AG04450 (cell line): ENCODE measurements around the gene EID2B. TPM values are rescaled to one million over a fixed set of nuclear protein-coding genes. Genes with fewer than 3 reads are reported as not detected.

Experiments used
- CTCF ChIA-PET: fragments of 300-600, 350-600 bp; formaldehyde crosslinking; extraction: SDS; loops from one replicate; lab custom pipeline; 2022; ENCODE audit warnings: antibody characterized with exemption, inconsistent platforms; lab: Charles Lee
- POLR2A ChIA-PET: fragments of 350-600 bp; formaldehyde crosslinking; extraction: SDS; loops from one replicate; lab custom pipeline; 2021; ENCODE audit warnings: antibody characterized with exemption, inconsistent platforms; lab: Yijun Ruan, JAX
- DNase-seq: peaks from one replicate; pipeline ENCODE4 v3.0.0-alpha.2; 2011; ENCODE audit warnings: low read depth, low spot score
- H3K27ac ChIP-seq: one replicate; pipeline ENCODE4 v1.5.1; 2012; ENCODE audit warnings: low read depth, low read length, control low read depth
- H3K27me3 ChIP-seq: one replicate; pipeline ENCODE4 v1.6.0; 2012; ENCODE audit warnings: low read length; ENCODE audit not compliant: control insufficient read depth, insufficient read depth
- H3K4me3 ChIP-seq: 2 replicates; pipeline ENCODE4 v1.5.1; 2011; ENCODE audit warnings: mild to moderate bottlenecking, low read depth, low read length, control low read depth
- H3K9me3 ChIP-seq: 2 replicates; pipeline ENCODE4 v1.5.1; 2012; ENCODE audit warnings: low read length; ENCODE audit not compliant: control insufficient read depth, insufficient read depth
- CTCF ChIP-seq: IDR thresholded peaks from 2 replicates; pipeline ENCODE4 v1.5.1; 2011; ENCODE audit warnings: low read depth, low read length, control low read depth, inconsistent platforms
- polyA plus RNA-seq: library from polyadenylated mRNA; depleted of rRNA; stranded (reverse); fragments of >200 nt; gene quantifications from 2 replicates; pipeline ENCODE4 v1.2.3, GENCODE V29; 2011

Gene EID2B
- polyA plus RNA-seq, 1 experiment, result 3.1 TPM

- no peak for TF ChIP-seq CTCF
- ChIA-PET POLR2A (interaction anchor here (1.6 kb wide), 1 partner anchor 63 kb away, joined by 8 read pairs; the partner anchor contains the start of gene RPS16), CTCF (interaction anchor here (0.6 to 1.9 kb wide), 3 partner anchors 35 to 59 kb away, joined by 3 to 10 read pairs (median 4); partner anchors contain the start of gene EID2)
- peak within 1 kb of the TSS; percentile 39 for H3K4me3 ChIP-seq
- no peak for DNase-seq
- H3K27ac ChIP-seq, result no peak within 1 kb of the TSS
- peaks cover 43% of the 10 kb centered on the region for H3K27me3 ChIP-seq
- peaks cover 3% of the 10 kb centered on the region; the same call in 1 of the 2 replicates for H3K9me3 ChIP-seq
These were observed 33.6 kb downstream of the EID2B start, which contains the start of gene DLL3 for GRCh38 chr19:39498798-39499642. Gene DLL3, plus strand, starts transcription at chr19:39498947. Its CDS starts 28 bp downstream, at chr19:39498975.

DNA sequence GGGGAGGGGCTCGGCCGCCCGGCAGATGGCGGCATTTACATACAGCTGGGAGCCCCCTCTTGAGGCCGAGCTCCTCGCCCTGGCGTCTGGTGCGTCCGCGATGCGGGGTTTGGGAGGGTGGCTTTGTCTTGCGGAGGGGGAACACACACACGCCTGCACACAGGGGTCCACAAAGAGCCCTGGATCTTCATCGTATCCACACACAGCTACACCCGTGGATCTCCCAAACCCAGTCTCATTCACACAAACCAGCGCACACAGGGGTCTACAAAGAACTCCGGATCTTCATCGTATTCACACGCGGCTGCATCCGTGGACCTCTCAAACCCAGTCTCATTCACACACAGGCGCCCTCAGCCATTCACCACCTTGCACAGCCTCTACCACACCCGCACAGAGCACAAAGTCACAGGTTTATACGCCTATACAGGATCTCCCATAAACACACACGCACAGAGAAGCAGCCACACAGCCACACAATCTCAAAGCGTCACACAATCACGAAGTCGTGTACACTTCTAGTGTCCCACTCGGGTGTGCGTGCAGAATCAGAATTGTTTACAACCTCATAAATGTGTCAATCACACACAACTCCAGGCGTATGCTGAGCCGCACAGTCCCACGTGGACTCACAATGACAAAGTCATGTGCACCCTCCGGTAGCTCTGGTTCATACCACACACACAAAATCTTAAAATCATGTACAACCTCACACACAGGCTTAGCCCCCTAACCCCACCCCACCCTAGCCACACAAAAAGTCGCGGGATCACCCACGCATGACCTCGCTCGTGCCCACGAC lies 34.5 kb downstream of the EID2B start:
- H3K27me3 ChIP-seq, result peaks cover 38% of the 10 kb centered on the region
- peak overlapping the region; percentile 39 for H3K4me3 ChIP-seq
- H3K27ac ChIP-seq, result no peak overlapping the region
- peak; percentile 46 for TF ChIP-seq CTCF
- ChIA-PET CTCF (interaction anchor here (0.6 to 1.9 kb wide), 6 partner anchors 17 to 58 kb away, joined by 3 to 15 read pairs (median 4); partner anchors contain the start of genes EID2, EID2B and SELENOV), POLR2A (interaction anchor here (1.6 kb wide), 1 partner anchor 62 kb away, joined by 8 read pairs; the partner anchor contains the start of gene RPS16)
- H3K9me3 ChIP-seq, result peaks cover 3% of the 10 kb centered on the region; the same call in 1 of the 2 replicates
- DNase-seq, result no peak

- CTCF ChIA-PET, result interaction anchor here (1.2 to 1.9 kb wide), 4 partner anchors 18 to 57 kb away, joined by 4 to 15 read pairs (median 4); partner anchors contain the start of genes EID2B and SELENOV
- TF ChIP-seq CTCF, result no peak
- H3K4me3 ChIP-seq, result no peak overlapping the region
- peaks cover 38% of the 10 kb centered on the region for H3K27me3 ChIP-seq
- no peak overlapping the region for H3K27ac ChIP-seq
- no peaks in the 10 kb centered on the region; the same call in 1 of the 2 replicates for H3K9me3 ChIP-seq
- DNase-seq, result no peak
- POLR2A ChIA-PET, result interaction anchor here (1.6 kb wide), 1 partner anchor 62 kb away, joined by 8 read pairs; the partner anchor contains the start of gene RPS16
These were observed 35.0 kb downstream of the EID2B start for GRCh38 chr19:39497701-39497995.

- no peak overlapping the region for H3K4me3 ChIP-seq
- no peak for TF ChIP-seq CTCF
- ChIA-PET CTCF (interaction anchor here (0.6 kb wide), 1 partner anchor 70 kb away, joined by 3 read pairs; no protein-coding TSS in a partner anchor), POLR2A (no interaction called here)
- H3K27me3 ChIP-seq, result peaks cover 33% of the 10 kb centered on the region
- no peak overlapping the region for H3K27ac ChIP-seq
- no peak for DNase-seq
- H3K9me3 ChIP-seq, result no peaks in the 10 kb centered on the region
These were observed 36.6 kb downstream of the EID2B start for GRCh38 chr19:39496063-39496462.
